NCI-H1048 (cell line): ENCODE results near the gene PPP1R17.

ENCODE experiments used
- DNase-seq: peaks from one replicate; lab custom pipeline; 2025; lab: John Stamatoyannopoulos, UW

Gene PPP1R17

GRCh38 chr7:31702354-31702753 is 15.3 kb downstream of the PPP1R17 start:
- no peak for DNase-seq

- DNase-seq, result no peak
These were observed 18.4 kb downstream of the PPP1R17 start for GRCh38 chr7:31705377-31705776.

- DNase-seq, result no peak
These were observed 20.1 kb downstream of the PPP1R17 start for GRCh38 chr7:31707089-31707488.

DNA sequence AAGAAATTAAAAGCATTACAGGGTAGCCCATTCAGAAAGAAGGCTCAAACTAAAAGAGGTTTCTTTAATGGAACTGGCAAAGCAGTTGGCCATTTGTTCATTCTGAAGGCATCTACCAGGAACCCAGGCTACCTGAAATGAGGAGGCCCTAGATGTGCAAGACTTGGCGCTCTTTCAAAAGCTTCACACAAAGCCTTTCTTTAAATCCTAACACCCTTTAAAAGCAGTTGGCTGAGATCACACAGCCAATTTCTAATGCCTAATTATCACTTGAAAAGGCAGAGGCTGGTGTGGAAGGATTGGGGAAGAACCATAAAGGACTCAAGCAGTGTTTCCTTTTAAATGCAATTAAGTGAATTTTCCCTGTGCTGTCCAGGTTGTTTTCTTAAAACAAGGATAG is 23.2 kb downstream of the PPP1R17 start:
- no peak for DNase-seq

- DNase-seq, result no peak
These were observed 29.3 kb downstream of the PPP1R17 start for GRCh38 chr7:31716355-31716754.

DNA sequence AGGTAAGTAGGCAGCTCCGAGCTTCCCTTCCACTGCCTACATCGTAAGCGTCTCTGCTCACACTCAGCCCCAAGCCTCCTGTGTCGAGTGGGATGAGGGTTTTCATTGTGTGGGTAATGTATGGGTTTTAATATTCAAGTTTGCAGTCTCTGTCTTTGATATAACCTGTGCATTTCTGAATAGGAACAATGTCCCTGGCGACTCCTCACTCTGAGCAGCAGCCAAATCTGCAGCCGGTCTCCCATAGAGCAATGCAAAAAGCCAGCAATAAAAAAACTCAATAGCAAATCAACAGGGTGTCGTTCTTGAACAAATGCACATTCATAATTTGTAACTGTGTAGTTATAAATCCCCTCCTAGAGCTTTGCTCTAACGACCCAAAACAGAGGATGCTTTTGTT is 33.4 kb downstream of the PPP1R17 start:
- no peak for DNase-seq

DNA sequence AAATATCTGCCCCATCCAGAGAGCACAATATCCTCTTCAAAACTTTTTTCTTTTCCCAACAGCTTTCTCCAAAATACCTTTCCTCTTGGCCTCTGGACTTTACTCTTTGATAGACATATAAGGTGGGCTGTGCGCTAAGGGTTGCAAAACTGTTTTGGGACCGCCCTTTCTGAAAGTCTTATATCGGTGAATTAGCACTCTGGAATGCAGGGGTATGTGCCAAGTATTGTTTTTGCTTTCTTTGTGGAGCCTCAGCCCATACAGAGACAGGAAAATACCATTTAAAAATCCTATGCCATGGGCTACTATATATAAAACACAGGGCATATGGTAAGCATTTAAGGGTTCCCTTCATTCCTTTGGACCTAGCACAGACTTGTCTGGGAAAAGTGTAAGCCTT is 37.7 kb downstream of the PPP1R17 start:
- no peak for DNase-seq

GRCh38 chr7:31729195-31729804 is 42.3 kb downstream of the PPP1R17 start:
- DNase-seq, result no peak

DNA sequence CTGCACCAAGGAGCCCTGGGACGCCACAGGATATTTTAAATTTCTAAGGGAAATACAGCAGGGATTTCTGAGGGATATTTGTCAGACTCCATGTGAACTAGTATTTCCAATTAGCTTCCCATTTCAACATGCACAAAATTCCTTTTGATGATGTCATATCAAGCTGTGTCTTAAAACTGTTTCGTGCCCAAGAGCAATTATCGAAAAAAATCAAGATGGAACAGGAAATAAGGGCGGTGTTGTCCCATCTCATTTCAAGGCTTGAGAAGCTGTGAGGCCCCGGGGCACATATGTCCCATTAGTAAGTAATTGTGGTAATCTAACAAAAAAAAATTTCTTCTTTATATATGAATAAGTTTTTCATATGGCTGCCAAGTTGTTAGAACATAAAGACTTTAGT is 47.4 kb downstream of the PPP1R17 start:
- no peak for DNase-seq

DNA sequence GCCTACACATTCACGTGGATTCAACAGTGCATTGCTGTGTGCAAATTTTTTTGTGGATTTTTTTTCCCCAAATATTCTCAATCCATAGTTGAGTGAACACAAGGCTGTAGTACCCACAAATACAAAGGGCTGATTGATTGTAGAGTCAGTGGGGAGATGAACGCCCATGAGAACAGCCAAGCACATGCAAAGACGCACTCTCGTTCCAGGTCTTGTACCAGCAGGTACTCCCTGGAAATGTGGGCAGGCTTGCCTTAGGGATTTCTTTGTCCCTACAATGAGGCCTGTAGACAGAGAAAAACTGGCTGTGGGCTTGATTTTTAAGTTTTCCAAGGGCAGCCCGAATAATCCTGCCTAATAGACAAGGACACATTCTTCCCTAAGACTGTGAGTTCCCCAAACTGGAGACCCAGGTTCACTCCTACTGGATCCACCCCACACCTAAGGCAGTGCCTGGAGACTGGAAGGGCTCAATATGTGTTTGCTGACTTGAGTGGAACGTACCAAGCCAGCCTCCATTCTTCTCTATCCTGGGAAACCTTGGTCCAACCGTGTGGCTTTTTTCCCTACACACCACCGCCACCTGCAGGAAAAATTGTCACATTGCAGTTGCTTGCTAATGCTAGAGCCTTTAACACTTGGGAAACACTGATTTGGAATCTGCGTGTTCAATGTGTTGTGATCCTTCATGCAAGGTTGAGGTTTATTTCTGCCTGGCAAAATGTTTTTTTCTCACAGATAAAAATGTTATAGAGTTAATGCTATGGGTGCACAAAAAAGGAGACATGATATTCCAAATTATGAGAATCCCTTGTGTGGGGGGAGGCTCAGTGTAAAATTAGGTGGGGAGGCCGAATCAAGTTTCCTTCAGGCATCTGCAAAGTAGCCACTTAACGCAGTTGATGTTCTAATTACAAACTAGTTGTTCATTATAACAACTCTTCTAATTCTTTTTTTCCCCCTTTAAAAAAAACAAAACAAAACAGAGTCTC is 49.3 kb downstream of the PPP1R17 start:
- no peak for DNase-seq

DNA sequence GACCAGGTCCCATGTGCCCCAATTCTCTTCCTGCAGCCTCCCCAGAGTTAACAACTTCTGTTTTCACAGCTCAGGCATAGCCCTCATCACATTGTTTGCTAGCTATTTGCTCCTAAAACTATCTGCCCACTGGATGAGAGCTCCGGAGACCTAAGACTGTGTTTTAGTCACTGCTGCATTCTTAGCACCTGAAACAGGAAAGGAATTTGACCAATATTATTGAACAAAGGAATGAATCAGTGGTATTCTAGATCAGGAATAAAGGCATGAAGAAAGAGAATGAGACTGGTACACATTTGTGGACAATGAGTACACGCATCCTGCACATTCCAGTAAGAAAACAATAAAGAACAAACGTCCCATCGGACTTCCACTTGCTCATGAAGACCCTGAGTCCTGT is 54.8 kb downstream of the PPP1R17 start:
- no peak for DNase-seq

- DNase-seq, result peak; percentile 33
These were observed 57.4 kb downstream of the PPP1R17 start for GRCh38 chr7:31744294-31744874.

DNA sequence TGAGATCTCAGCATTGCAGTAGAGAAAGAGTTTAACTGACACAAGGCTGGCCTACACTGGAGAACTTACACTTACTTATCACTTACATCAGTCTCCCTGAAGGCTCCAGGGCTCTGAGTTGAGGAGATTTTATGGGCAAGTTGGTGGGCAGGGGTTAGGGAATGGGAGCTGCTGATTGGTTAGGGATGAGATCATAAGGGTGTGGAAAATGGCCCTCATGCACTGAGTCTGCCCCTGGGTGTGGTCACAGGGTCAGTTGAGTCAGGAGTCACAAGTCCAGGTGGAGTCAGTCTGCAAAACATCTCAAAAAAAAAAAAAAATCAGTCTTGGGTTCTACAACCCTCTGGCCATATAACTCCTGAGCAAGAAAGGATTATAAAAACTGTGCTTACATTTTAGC is 60.5 kb downstream of the PPP1R17 start:
- DNase-seq, result no peak

- no peak for DNase-seq
These were observed 61.1 kb downstream of the PPP1R17 start for GRCh38 chr7:31748084-31748483.

GRCh38 chr7:31751726-31752125 is 64.7 kb downstream of the PPP1R17 start:
- DNase-seq, result no peak
